ENCODE data around the gene PNMA6E. TPM values are rescaled to one million over a fixed set of nuclear protein-coding genes. Genes with fewer than 3 reads are reported as not detected.
"Not testable (repeated sequence)": the region's sequence is repeated elsewhere in the genome, so short reads cannot be mapped to it uniquely, and the experiment has no call there.

The PNMA6E gene
- total and polyA plus RNA-seq, 4 donors, result not detected

DNA sequence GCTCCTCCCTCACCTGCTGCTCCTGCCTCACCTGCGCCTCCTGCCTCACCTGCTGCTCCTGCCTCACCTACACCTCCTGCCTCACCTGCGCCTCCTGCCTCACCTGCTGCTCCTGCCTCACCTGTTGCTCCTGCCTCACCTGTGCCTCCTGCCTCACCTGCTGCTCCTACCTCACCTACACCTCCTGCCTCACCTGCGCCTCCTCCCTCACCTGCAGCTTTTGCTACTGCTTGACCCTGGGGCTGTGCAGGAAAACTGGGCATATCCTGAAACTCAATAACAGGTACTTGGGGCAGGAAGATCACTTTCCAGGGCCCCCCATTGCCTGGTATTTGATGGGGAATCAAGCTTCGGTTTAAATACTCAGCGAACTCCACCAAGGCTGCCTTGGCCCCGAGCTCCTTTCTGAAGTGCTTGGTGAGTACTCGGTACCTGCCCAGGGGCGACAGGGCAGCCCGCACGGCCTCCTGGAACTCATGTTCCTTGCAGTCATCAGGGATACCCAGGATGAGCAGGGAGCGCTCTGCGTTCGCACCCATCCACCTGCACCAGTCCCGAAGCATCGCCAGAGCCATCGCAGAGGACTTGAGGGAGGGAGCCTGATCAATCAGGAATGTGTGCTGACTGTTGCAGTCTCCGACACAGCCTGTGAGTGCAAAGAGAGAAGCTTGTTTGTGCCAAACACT is 2.7 kb downstream of the PNMA6E start:
- 83% methylated on average over 16 of the region's 17 CpGs for WGBS (ENCODE audit: insufficient coverage)
- no peaks in the 10 kb centered on the region for H3K36me3 ChIP-seq (ENCODE audit: control insufficient read depth, insufficient read depth, low read length)
- no peaks in the 10 kb centered on the region for H3K9me3 ChIP-seq (ENCODE audit: control insufficient read depth, insufficient read depth, low read length)
- no peak for DNase-seq (ENCODE audit: low read depth in 4 of 6, low spot score in 6 of 6)
- H3K4me1 ChIP-seq (ENCODE audit: control insufficient read depth, insufficient read depth, low read length), result no peaks in the 10 kb centered on the region
- no peaks in the 10 kb centered on the region for H3K27me3 ChIP-seq (ENCODE audit: control insufficient read depth, insufficient read depth, low read length)
- H3K27ac ChIP-seq (ENCODE audit: low read depth, low read length), result no peak overlapping the region
- no peak overlapping the region for H3K4me3 ChIP-seq (ENCODE audit: low read depth, low read length)

DNA sequence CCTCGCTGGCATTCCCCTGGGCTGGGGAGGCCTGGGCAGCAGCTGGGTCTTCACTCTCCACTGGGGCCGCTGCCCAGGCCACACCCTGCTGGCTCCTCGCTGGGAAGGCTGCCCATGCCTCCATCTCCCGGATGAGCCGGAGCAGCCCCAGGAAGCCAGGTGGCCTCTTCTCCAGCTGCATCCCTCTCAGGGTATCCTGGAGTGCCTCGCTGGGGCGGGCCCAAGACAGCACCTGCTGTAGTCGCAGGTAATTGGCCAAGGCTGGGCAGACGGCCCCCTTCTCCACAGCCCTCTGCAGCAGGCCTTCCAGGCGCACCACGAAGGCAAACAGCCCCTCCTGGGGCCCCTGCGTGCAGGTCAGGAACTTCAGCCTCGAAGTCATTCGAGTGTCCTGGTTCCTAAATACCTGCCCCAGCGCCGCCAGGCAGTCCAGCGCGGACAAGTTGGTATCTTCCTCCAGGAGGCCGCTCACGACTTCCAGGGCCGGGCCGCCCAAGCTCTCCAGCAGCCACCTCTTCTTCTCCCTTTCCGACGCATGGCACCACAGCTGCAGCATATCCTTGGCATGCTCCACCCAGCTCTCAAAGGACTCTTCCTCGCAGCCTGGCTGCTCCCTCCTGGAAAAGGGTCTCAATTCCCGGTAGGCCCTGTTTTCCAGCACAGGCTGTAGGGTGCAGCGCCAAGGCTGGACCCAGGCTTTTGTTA is 3.7 kb downstream of the PNMA6E start:
- Histone ChIP-seq H3K4me3 (ENCODE audit: low read depth, low read length) (no peak overlapping the region), H3K9me3 (ENCODE audit: control insufficient read depth, insufficient read depth, low read length) (no peaks in the 10 kb centered on the region), H3K36me3 (ENCODE audit: control insufficient read depth, insufficient read depth, low read length) (no peaks in the 10 kb centered on the region), H3K27me3 (ENCODE audit: control insufficient read depth, insufficient read depth, low read length) (no peaks in the 10 kb centered on the region), H3K4me1 (ENCODE audit: control insufficient read depth, insufficient read depth, low read length) (no peaks in the 10 kb centered on the region), H3K27ac (ENCODE audit: low read depth, low read length) (no peak overlapping the region)
- WGBS (ENCODE audit: insufficient coverage), result 82% methylated on average over 27 of the region's 27 CpGs
- DNase-seq (ENCODE audit: low read depth in 4 of 6, low spot score in 6 of 6), result no peak

DNA sequence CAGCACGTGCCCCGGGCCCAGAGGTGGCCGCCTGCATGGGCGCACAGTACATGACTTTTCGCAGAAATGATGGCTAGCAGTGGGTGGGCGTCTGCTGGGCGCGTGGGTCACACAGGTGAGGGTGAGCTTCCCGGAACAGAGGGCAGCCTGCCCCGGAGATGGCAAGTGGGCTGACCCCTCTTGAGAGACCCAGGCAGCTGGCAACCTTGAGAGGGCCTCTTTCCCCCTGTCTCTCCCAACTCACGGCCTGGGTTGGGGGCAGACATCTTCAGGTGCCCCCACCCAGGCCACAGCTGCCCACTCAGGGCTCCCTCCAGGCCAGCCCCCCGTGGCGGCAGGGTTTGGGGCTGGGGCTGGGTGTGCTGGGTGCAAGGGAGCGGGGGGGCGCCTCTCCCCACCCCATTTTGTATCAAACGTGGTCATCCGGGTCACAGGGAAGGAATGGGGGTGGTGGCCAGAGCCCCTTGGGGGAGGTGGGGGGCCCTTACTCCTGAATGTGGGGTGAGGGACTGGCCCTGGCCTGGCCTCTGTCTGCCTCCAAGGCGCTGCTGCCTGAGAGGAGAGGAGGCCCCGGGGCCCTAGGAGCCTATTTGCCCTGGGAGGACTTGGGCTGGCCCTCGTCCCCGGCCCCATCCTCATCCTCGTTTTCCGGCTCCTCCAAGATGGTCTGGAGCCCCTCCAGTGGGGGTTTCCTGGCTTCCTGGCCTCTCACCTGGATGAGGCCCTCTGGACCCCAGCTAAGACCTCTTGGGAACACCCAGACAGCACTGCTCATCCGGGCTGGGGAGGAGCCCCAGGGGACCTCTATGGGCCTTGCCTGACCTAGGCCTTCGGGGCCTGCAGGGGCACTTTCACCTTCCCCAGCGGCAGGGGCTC is 4.6 kb downstream of the PNMA6E start:
- H3K4me1 ChIP-seq (ENCODE audit: control insufficient read depth, insufficient read depth, low read length), result peaks cover 3% of the 10 kb centered on the region
- 85% methylated on average over 19 of the region's 26 CpGs for WGBS (ENCODE audit: insufficient coverage)
- no peak for DNase-seq (ENCODE audit: low read depth in 4 of 6, low spot score in 6 of 6)
- no peak overlapping the region for H3K4me3 ChIP-seq (ENCODE audit: low read depth, low read length)
- H3K36me3 ChIP-seq (ENCODE audit: control insufficient read depth, insufficient read depth, low read length), result no peaks in the 10 kb centered on the region
- H3K27ac ChIP-seq (ENCODE audit: low read depth, low read length), result no peak overlapping the region
- no peaks in the 10 kb centered on the region for H3K9me3 ChIP-seq (ENCODE audit: control insufficient read depth, insufficient read depth, low read length)
- no peaks in the 10 kb centered on the region for H3K27me3 ChIP-seq (ENCODE audit: control insufficient read depth, insufficient read depth, low read length)

DNA sequence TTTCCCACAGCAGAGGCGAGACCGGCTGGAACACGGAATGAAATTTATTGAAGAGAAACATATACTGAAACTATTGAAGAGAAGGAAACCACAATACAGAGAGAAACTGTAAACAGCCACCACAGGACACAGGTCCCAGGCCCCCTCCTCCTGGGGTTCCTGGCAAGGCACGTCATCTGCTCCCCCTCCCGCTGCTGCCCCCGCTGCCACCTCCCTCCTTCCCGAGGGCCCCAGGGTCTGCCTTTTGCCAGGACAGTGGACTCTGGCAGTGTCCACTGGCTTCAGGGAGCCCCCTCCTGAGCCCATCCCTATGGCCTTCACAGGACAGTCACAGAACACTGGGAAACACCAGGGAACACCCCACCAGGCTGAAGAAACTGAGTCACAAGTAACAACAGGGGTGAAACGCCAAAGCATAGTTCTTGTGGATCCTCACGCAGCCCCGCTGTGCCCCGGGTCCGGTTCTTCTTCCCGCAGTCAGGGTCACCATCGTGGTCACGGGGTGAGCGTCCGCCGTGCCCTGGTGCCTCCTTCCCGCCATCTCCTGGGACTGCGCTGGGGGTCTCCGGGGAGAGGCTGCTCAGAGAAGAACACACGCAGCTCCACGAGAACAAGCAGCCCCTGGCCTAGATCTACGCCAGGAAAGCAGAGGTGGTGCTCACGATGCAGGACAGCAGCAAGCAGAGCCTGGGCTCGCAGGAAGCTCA is 5.4 kb downstream of the PNMA6E start:
- H3K27ac ChIP-seq (ENCODE audit: low read depth, low read length), result no peak overlapping the region
- H3K36me3 ChIP-seq (ENCODE audit: control insufficient read depth, insufficient read depth, low read length), result no peaks in the 10 kb centered on the region
- DNase-seq (ENCODE audit: low read depth in 4 of 6, low spot score in 6 of 6), result no peak
- peaks cover 3% of the 10 kb centered on the region for H3K4me1 ChIP-seq (ENCODE audit: control insufficient read depth, insufficient read depth, low read length)
- no peaks in the 10 kb centered on the region for H3K27me3 ChIP-seq (ENCODE audit: control insufficient read depth, insufficient read depth, low read length)
- WGBS (ENCODE audit: insufficient coverage), result 83% methylated on average over 23 of the region's 26 CpGs
- H3K4me3 ChIP-seq (ENCODE audit: low read depth, low read length), result no peak overlapping the region
- H3K9me3 ChIP-seq (ENCODE audit: control insufficient read depth, insufficient read depth, low read length), result no peaks in the 10 kb centered on the region

DNA sequence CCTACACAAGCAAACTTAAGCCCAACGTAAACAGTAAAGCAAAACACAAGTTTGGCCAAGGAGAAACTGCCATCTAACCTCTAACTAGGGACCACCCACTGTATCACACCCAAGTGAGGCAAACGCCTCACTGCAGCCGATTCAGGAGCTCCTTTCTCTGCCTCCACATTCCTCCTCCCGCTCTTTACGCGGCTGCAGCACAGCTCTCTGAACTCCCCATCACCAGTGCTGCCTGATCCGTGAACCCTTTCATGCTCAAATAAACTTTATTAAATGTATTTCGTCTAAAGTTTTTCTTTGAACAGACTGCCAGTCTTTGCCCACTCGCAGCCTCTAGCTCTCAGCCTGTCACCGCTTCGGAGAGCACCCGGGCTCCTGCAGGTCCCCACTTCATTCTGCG is 6.5 kb downstream of the PNMA6E start:
- Histone ChIP-seq H3K9me3 (ENCODE audit: control insufficient read depth, insufficient read depth, low read length) (no peaks in the 10 kb centered on the region), H3K36me3 (ENCODE audit: control insufficient read depth, insufficient read depth, low read length) (no peaks in the 10 kb centered on the region), H3K27me3 (ENCODE audit: control insufficient read depth, insufficient read depth, low read length) (no peaks in the 10 kb centered on the region), H3K27ac (ENCODE audit: low read depth, low read length) (no peak overlapping the region), H3K4me1 (ENCODE audit: control insufficient read depth, insufficient read depth, low read length) (peaks cover 3% of the 10 kb centered on the region), H3K4me3 (ENCODE audit: low read depth, low read length) (no peak overlapping the region)
- peak in 1 of 6 donors; percentile 17 for DNase-seq (ENCODE audit: low read depth in 4 of 6, low spot score in 6 of 6)
- WGBS (ENCODE audit: insufficient coverage), result 59% methylated on average over 12 of the region's 13 CpGs

DNA sequence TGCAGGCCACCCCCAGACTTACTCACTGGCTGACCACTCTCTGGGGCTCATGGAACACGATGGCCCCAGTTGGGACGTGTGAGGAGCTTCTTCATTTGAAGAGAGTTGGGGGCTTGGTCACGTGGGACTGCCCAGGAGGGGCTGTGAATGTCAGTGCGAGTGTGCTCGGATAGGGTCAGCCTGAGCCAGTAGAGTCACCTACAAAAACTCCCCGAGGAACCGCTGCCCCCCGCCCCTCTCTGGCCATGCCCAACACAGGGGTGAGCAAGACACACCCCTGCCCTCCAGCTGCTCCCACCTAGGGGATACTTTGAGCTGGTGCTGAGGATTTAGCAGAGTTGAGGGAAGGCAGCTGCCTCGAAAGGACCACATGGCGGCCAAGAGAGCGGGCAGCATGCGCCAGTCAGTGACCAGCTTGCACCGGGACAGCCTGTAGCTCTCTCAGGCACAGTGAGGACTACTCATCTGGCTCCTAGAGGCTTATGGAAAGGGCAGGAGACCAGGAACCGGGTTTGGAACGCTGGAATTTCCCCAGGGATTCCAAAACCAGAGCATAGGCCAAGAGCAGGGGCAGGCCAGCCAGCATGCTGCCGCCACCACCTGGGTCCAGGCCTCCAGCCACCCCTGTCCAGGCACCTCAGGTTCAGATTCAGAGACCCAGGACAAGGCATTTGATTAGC is 8.4 kb downstream of the PNMA6E start:
- DNase-seq (ENCODE audit: low read depth in 4 of 6, low spot score in 6 of 6), result no peak
- H3K9me3 ChIP-seq (ENCODE audit: control insufficient read depth, insufficient read depth, low read length), result no peaks in the 10 kb centered on the region
- H3K4me3 ChIP-seq (ENCODE audit: low read depth, low read length), result no peak overlapping the region
- H3K36me3 ChIP-seq (ENCODE audit: control insufficient read depth, insufficient read depth, low read length), result no peaks in the 10 kb centered on the region
- peaks cover 3% of the 10 kb centered on the region for H3K4me1 ChIP-seq (ENCODE audit: control insufficient read depth, insufficient read depth, low read length)
- no peak overlapping the region for H3K27ac ChIP-seq (ENCODE audit: low read depth, low read length)
- WGBS (ENCODE audit: insufficient coverage), result 83% methylated on average over 16 of the region's 16 CpGs
- H3K27me3 ChIP-seq (ENCODE audit: control insufficient read depth, insufficient read depth, low read length), result no peaks in the 10 kb centered on the region

DNA sequence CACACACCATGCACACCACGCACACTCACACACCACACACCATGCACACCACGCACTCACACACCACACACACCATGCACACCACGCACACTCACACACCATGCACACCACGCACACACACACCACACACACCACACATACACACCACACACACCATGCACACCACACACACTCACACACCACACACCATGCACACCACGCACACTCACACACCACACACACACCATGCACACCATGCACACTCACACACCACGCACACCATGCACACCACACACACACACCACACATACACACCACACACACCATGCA is 11.7 kb downstream of the PNMA6E start:
- H3K27ac ChIP-seq (ENCODE audit: low read depth, low read length); H3K4me3 ChIP-seq (ENCODE audit: low read depth, low read length); H3K27me3 ChIP-seq (ENCODE audit: control insufficient read depth, insufficient read depth, low read length); DNase-seq (ENCODE audit: low read depth in 4 of 6, low spot score in 6 of 6); H3K4me1 ChIP-seq (ENCODE audit: control insufficient read depth, insufficient read depth, low read length); H3K36me3 ChIP-seq (ENCODE audit: control insufficient read depth, insufficient read depth, low read length); H3K9me3 ChIP-seq (ENCODE audit: control insufficient read depth, insufficient read depth, low read length): not testable (repeated sequence)
- WGBS (ENCODE audit: insufficient coverage), result 89% methylated on average over 4 of the region's 6 CpGs

DNA sequence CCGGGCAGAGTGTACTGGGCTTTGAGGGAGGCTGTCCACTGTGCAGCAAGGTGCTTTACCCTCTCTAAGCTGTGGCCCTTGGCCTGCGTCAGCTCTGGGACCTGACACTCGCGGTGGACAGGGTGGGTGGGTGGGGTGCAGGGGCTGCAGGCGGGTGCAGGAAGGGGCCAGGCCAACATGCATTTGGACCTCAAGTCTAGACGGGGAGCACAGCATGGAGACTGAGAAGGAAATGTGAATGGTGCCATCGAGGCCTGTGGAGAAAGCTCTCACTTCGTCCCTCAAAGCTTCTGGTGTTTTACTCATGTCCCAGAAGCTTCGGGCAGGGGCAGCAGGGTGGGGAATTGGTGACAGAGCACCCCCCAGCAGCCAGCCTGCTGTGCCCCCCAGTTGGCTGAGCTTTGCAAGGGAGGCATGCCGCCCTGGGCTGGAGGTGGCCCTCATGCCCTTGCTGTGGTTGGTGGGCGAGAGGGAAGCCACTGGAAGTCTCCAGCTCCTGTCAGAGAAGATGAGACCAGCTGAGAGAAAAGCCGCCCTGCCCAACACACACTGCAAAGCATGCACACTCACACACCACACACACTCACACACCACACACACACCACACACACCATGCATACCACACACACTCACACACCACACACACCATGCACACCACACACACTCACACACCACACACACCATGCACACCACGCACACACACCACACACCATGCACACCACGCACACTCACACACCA is 12.3 kb downstream of the PNMA6E start:
- 86% methylated on average over 10 of the region's 14 CpGs for WGBS (ENCODE audit: insufficient coverage)

More for the DNA sequence above, 12.3 kb downstream of the PNMA6E start:
- H3K36me3 ChIP-seq (ENCODE audit: control insufficient read depth, insufficient read depth, low read length), result no peaks in the 10 kb centered on the region
- peaks cover 3% of the 10 kb centered on the region for H3K4me1 ChIP-seq (ENCODE audit: control insufficient read depth, insufficient read depth, low read length)
- no peak overlapping the region for H3K27ac ChIP-seq (ENCODE audit: low read depth, low read length)
- H3K4me3 ChIP-seq (ENCODE audit: low read depth, low read length), result no peak overlapping the region
- H3K9me3 ChIP-seq (ENCODE audit: control insufficient read depth, insufficient read depth, low read length), result no peaks in the 10 kb centered on the region
- H3K27me3 ChIP-seq (ENCODE audit: control insufficient read depth, insufficient read depth, low read length), result no peaks in the 10 kb centered on the region
- no peak for DNase-seq (ENCODE audit: low read depth in 4 of 6, low spot score in 6 of 6)

All from spinal cord (tissue), 10 donors.